GM19467 (cell line): Measurements from ENCODE around the gene PTPRN2.

Experiments used
- ATAC-seq: cut with Tn5 transposase; IDR thresholded peaks from one replicate; pipeline ENCODE4 v1.9.1; 2021; ENCODE audit warnings: mild to moderate bottlenecking, moderate library complexity; ENCODE audit not compliant: unreplicated experiment

Gene PTPRN2

DNA sequence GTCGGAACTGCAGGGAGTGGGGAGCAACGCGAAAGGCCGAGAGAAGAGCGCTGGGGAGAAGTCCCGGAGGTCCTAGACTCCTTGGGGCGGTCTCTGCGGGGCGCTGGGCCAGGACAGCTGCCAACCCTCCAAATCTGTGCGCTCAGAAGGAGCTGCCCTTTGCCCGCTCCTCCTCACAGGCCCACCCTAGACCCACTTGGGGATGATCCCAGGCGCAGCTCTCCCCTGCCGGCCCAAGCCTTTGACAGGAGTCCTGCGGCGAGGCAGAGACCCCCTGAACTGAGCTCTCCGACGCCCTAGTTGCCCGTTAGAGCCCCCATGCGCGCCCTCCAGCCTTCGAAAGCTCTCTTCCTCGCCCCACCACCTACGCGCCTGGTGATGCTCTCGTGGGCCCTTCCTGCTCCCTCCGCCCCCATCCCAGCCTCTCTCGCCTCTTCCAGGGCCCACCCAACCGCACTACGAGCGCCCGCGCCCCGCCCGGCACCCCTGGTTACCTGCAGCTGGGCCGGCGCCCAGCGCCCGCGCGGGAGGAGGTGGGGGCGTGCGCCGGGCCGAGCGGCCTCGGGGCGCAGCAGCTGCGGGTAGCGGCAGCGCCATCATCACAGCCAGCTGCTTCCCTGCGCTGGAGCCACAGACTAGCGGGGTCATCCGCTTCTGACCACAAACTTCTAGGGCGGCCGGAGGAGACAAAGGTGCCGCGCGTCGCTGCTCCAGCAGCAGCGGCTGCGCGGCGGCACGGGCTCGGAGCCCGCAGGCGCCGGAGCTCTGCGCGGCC, 897.4 kb downstream of the PTPRN2 start:
- no peak for ATAC-seq

GRCh38 chr7:157689269-157690057, 898.2 kb downstream of the PTPRN2 start:
- ATAC-seq = no peak

DNA sequence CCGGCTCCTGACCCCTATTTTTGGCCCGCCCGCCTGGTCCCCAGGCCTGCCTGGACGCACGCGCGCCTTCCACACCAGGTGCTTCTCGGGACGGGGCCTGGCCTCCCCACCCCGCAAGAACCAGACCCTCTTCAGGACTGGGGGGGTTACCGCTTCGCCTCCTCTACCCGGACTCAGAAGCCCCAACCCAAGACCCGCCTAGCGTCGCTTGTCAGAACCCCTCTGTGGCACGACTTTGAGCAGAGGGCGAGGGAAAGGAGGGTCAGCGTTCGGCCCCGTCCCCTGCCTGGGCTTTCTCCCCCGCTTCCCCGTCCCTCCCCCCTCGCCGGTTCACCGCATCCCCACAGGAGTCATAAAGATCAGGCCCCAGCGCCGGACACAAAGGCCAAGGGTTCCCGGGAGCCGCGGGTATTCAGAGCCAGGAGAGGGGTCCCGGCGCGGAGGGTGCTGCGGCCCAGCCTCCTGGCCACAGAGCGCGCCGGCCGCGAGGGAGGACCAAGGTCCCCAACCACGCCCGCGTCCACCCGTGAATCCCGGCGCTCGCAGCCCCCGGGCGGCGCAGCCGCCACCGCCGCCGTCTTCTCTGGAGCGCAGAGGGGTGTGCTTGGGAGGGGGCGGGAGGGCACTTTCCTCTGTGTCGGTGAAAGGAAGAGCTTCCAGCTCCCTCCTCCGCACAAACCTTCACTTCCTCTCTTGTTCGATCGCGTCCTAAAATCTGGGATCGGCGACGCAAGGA, 898.9 kb downstream of the PTPRN2 start:
- no peak for ATAC-seq

DNA sequence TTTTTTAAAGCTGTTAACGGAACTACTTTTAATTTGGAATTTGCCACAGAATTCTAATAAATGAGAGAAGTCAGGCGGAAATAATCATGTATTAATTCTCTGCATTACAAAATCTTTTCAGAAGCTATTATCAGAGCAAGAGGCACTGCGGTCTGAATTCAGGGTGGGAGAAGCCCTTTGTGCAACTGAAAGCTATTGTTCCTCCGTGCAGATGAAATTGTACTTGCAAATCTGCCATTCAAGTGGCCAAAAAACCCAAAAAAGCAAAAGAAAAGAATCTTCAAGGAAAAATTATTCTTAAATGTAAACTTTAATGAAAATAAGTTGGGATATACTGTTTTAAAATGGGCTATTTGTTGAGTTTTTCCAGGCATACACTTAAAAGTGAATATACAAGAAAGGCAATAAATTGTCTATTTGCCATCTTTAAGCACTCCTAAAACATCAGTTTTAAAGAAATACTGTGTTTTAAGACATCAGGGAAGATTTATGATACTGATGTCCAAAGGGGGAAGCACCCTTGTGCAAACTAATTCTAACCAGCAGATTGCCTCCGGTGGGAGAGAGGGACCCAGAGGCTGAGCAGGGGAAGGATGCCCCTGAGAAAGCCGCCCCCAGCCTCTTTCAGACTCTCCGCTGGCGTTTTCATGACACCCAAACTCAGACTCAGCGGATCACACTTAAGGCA, 899.6 kb downstream of the PTPRN2 start:
- ATAC-seq = no peak

- ATAC-seq = no peak
These were observed 900.5 kb downstream of the PTPRN2 start for GRCh38 chr7:157687158-157687557.

DNA sequence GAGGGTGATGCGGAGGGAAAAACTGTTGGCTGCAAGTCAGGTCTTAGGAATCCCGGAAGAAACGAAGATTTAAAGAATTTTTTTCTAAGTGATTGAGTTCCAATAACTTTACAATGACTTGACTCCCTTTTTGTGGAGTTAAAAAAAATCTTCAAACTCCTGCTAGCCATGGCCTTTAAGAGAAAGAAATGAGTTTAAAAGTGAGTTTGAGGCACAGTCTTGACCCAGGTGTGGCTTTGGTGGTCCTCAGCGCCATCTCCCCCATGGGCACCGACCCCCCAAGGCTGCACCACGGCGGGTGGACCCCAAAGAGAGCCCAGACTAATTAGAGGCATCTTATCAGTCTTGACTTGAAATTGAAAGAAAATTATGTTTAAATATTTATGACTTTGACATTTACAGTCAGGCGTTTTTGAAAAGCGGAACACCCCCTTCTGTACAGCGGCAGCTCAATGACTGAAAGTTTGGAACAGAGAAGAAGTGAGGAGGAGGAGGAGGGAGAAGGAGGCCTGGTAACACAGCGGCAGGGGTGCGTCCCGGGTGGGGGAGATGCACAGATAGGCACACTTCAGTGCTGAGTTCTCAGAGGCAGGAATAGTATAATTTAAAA, 901.2 kb downstream of the PTPRN2 start:
- ATAC-seq = no peak

DNA sequence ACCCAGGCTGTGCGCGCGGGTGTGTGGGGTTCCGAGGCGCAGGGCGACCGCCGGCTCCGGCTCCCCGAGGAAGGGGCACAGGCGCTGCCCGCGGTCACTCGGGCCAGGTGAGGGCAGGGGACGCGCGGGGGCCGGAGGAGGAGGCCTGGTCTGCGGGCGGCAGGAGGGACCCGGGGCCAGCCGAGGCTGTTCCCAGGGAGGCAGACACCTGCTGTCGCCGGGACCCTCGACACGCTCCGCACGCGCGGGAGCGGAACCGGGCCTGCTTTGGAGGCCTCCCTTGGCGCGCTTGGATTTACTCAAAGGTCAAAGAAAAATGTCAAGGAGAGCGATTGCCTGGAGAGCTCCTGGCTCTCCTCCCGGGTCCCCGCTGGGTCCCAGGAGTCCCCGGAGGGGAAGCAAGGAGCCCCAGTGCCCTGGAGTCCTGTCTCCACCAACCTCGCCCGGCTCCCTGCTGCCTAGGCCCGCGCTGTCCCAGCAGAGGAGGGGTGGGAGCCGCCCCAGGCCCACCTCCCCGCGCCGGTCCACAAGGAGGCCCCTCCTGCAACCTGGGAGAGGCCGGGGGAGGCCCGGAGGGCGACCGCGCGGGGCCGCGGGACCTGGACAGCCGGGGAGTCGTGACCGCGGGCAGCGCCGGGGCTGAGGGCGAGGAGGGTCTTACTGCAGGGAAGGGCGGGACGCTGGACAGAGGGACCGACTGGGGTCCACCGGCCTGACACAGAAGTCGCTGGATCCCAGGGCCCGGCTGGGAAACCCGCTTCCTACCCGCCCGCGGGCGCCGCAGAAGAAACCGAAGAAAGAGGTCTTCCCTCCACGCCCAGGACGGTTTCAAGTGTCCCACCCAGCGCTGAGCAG, 902.0 kb downstream of the PTPRN2 start:
- ATAC-seq = no peak

GRCh38 chr7:157684909-157685429, 902.7 kb downstream of the PTPRN2 start:
- ATAC-seq = no peak

DNA sequence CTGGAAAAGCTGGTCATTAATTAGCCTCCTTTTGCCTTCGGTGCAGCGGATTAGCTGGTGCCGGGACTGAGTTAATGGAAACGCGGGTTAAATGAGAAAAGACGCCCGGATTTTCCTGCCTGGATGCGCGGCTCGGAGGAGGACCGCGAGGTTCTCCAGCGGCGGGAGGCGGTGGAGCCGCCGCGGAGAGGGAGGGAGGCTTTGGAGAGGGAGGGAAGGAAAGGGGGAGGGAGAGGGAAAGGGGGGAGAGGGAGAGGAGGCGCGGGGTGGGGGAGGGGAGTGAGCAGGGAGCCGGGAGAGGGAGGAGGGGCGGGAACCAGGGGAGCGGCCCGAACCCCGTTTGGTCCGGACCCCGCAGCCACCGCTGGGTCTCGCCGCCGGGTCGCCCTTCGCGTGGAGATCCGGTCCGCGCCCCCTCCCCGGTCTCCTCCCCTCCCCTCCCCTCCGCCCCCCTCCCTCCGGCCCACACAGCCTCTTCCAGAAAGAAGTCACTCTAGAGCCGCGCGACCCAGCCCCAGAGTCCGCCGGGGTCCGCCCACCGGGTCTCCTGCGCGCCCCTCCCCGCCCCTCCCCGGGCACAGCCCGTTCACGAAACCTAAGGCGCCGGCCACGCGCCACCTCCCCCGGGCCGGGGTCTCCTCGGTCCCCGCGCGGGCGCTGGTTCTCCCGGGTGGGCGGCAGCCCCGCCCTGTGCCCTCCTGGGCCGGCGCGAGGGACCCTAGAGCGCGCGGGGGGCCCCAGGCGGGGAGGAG, 903.3 kb downstream of the PTPRN2 start:
- ATAC-seq = no peak

DNA sequence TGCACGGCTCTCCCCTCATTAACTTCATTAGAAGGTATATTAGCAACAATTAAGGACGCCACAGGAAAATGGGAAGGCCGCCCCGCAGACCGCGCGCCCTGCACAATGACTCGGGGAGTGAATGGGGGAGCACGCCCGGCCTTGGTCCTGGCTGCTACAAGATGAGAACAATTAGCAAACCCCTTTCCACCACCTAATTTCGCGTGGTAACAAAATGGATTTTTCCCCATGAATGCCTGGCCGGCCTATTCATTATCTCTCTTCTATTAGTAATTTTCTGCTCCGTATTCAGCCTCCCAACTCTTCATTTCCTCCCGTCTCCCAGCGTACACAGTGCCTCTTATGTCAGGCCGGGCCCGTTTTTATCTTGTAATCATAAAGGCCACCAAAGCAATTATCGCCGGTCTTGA, 903.9 kb downstream of the PTPRN2 start:
- ATAC-seq = no peak

DNA sequence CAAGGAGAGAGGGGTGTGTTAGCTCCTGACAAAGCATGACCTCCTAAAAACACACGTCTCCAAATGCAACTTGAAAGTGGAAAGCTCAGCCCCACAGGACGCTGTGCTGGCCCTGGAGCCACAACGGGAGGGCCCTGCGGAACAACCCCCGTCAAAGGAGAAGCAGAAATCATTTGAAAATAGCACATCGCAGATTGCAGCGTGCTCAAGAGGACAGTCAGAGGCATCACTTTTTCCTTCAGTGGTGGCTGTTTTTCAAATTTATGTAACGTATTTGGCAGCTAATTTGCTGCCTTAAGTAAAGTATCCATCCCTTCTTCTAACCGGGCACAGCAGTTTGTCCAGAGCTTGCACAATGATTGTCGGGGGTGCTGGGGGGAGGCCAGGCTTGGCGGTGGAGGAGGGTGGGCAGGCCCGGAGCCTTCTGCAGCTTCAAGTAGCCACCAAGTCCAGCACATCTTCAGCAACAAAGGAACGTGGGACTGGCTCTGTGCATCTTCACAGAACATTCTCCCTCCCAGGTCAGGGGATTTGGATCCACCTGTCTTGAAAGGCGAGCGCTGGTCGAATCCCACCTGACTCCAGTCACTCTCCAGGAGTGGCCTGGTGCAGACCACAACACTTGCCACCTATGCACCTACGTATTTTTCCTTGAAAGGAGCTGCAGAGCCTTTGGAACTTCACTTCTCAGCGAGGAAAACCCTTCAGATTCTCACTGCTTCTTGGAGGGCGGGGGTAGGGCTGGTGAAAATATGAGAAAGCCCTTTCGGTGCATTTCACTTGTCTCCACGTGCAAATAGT, 904.5 kb downstream of the PTPRN2 start:
- no peak for ATAC-seq

- ATAC-seq = no peak
These were observed 905.3 kb downstream of the PTPRN2 start for GRCh38 chr7:157682064-157682945.

- ATAC-seq = no peak
These were observed 908.0 kb downstream of the PTPRN2 start for GRCh38 chr7:157679607-157680006.

DNA sequence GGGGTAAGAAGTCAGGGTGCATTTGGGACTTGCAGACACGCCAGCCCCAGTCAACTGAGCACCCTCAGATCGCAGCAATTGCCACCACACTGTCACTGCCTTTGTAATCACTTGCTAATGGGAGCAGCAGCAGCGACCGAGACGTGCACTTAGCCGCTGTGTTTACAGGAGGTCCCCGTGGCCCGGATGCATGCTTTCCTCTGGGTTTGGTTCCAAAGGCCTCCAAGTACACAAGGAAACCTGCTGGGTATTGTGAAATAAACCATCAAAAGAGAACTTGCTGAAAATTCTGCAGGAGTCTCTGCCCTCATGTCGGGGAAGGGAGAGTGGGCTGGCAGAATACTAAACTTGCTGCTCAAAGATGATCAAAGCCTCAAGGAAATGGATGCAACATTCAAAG, 909.1 kb downstream of the PTPRN2 start:
- ATAC-seq = no peak

GRCh38 chr7:157676456-157677255, 911.0 kb downstream of the PTPRN2 start:
- no peak for ATAC-seq

DNA sequence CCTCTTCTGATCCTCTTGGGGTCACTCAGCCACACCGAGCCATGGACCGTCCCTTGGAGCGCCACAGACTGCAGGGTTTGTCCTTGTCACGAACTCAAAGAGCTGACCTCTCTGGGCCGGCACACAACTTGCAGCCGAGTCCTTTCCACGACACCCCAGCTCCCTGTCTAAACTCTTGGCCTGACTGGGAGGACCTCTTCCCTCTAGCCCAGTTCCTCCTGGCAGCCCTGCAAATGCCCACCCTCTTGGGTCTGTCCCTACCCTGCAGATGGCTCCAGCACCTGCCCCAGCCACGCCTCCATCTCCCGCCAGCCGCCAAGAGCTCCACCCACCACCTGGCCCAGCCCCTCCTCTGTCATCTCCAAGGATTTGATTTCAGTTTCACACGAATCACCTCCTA, 911.6 kb downstream of the PTPRN2 start:
- no peak for ATAC-seq
